Hepatocyte (in vitro differentiated cells): Measurements from ENCODE around the gene ZNF831. TPM values are rescaled to one million over a fixed set of nuclear protein-coding genes. Genes with fewer than 3 reads are reported as not detected.

ENCODE experiments used
- DNase-seq: peaks from one replicate; pipeline ENCODE4 v3.0.0-alpha.2; 2016; ENCODE audit warnings: low spot score
- H2AFZ ChIP-seq: fragments of 200-600 bp; sonication (generic); 2 replicates; pipeline ENCODE4 v1.6.0; 2016; ENCODE audit warnings: antibody characterized with exemption, mild to moderate bottlenecking
- H3K27ac ChIP-seq: fragments of 200-600 bp; sonication (generic); 2 replicates; pipeline ENCODE4 v1.5.1; 2016; ENCODE audit warnings: mild to moderate bottlenecking
- H3K27me3 ChIP-seq: fragments of 200-600 bp; sonication (generic); 2 replicates; pipeline ENCODE4 v1.6.1; 2016
- H3K36me3 ChIP-seq: fragments of 200-600 bp; sonication (generic); replicated peaks from 2 replicates; pipeline ENCODE4 v1.5.1; 2016; ENCODE audit warnings: low read depth; ENCODE audit not compliant: insufficient read depth
- H3K4me1 ChIP-seq: fragments of 200-600 bp; sonication (generic); 2 replicates; pipeline ENCODE4 v1.5.1; 2016; ENCODE audit warnings: mild to moderate bottlenecking, moderate library complexity; ENCODE audit not compliant: insufficient read depth
- H3K4me2 ChIP-seq: fragments of 200-600 bp; sonication (generic); 2 replicates; pipeline ENCODE4 v1.6.0; 2016
- H3K4me3 ChIP-seq: fragments of 200-600 bp; sonication (generic); 2 replicates; pipeline ENCODE4 v1.5.1; 2016; ENCODE audit warnings: mild to moderate bottlenecking
- H3K79me2 ChIP-seq: fragments of 200-600 bp; sonication (generic); 2 replicates; pipeline ENCODE4 v1.6.0; 2017; ENCODE audit warnings: mild to moderate bottlenecking
- H3K9me2 ChIP-seq: fragments of 200-600 bp; sonication (generic); replicated peaks from 2 replicates; pipeline ENCODE4 v1.6.0; 2017; ENCODE audit warnings: mild to moderate bottlenecking; ENCODE audit not compliant: insufficient read depth
- H3K9me3 ChIP-seq: fragments of 200-600 bp; sonication (generic); 2 replicates; pipeline ENCODE4 v1.5.1; 2016; ENCODE audit warnings: low read depth, mild to moderate bottlenecking
- H4K20me1 ChIP-seq: fragments of 200-600 bp; sonication (generic); 2 replicates; pipeline ENCODE4 v1.6.0; 2016; ENCODE audit warnings: mild to moderate bottlenecking; ENCODE audit not compliant: insufficient read depth, poor library complexity, severe bottlenecking
- CTCF ChIP-seq: fragments of 200-600 bp; sonication (generic); IDR thresholded peaks from 2 replicates; pipeline ENCODE4 v1.5.1; 2016; ENCODE audit warnings: antibody characterized with exemption, mild to moderate bottlenecking; ENCODE audit not compliant: poor library complexity
- EZH2 ChIP-seq: fragments of 200-600 bp; sonication (generic); IDR thresholded peaks from 2 replicates; pipeline ENCODE4 v1.6.1; 2016; ENCODE audit warnings: antibody characterized with exemption, mild to moderate bottlenecking, borderline replicate concordance
- EZH2phosphoT487 ChIP-seq: fragments of 200-600 bp; sonication (generic); IDR thresholded peaks from one replicate; pipeline ENCODE4 v1.6.1; 2018; ENCODE audit warnings: antibody characterized with exemption, mild to moderate bottlenecking, low read depth, moderate library complexity; ENCODE audit not compliant: unreplicated experiment, severe bottlenecking
- WGBS: methylation state at CpG from one replicate; pipeline ENCODE4 v1.1.6; 2016; ENCODE audit warnings: low lambda C conversion rate; ENCODE audit errors: missing lambda C conversion rate; 5-methylcytosine and 5-hydroxymethylcytosine counted together
- polyA plus RNA-seq: library from polyadenylated mRNA; unstranded; fragments of >200 nt; fragmentation: Nextera tagmentation; extraction: Ambion mirVana; gene quantifications from 2 replicates; pipeline ENCODE4 v1.2.1, GENCODE V29; 2016
- total RNA-seq: library from RNA; depleted of rRNA; stranded (reverse); fragments of >200 nt; gene quantifications from 2 replicates; pipeline ENCODE4 v1.2.3, GENCODE V29; 2014

The ZNF831 gene
- total and polyA plus RNA-seq, 2 experiments from 2014 or later, result not detected

GRCh38 chr20:59120491-59120890 is 43.1 kb upstream of the ZNF831 start:
- H3K79me2 ChIP-seq, result no peaks in the 10 kb centered on the region
- no peak overlapping the region for H2AFZ ChIP-seq
- no peaks in the 10 kb centered on the region for H3K9me3 ChIP-seq
- H3K4me1 ChIP-seq, result no peaks in the 10 kb centered on the region
- H4K20me1 ChIP-seq, result no peaks in the 10 kb centered on the region
- H3K36me3 ChIP-seq, result no peaks in the 10 kb centered on the region
- no peak overlapping the region for H3K4me3 ChIP-seq
- 82% methylated on average over 7 of the region's 7 CpGs for WGBS
- no peaks in the 10 kb centered on the region for H3K9me2 ChIP-seq
- no peak for TF ChIP-seq CTCF
- no peak for TF ChIP-seq EZH2
- no peak for TF ChIP-seq EZH2phosphoT487
- H3K27ac ChIP-seq, result no peak overlapping the region
- H3K4me2 ChIP-seq, result no peak overlapping the region
- no peak for DNase-seq
- no peaks in the 10 kb centered on the region for H3K27me3 ChIP-seq

- DNase-seq, result no peak
- 99% methylated on average over 5 of the region's 5 CpGs for WGBS
- Histone ChIP-seq H3K79me2 (no peaks in the 10 kb centered on the region), H3K36me3 (no peaks in the 10 kb centered on the region), H3K9me3 (no peaks in the 10 kb centered on the region), H3K9me2 (no peaks in the 10 kb centered on the region), H4K20me1 (no peaks in the 10 kb centered on the region), H2AFZ (no peak overlapping the region), H3K4me3 (no peak overlapping the region), H3K4me2 (no peak overlapping the region), H3K27ac (no peak overlapping the region), H3K4me1 (no peaks in the 10 kb centered on the region), H3K27me3 (no peaks in the 10 kb centered on the region)
- TF ChIP-seq EZH2, result no peak
- TF ChIP-seq CTCF, result no peak
- TF ChIP-seq EZH2phosphoT487, result no peak
Observed at GRCh38 chr20:59120919-59121318, 42.7 kb upstream of the ZNF831 start.

- no peaks in the 10 kb centered on the region for H3K4me1 ChIP-seq
- WGBS, result 66% methylated on average over 8 of the region's 8 CpGs
Observed at GRCh38 chr20:59121714-59122565, 41.7 kb upstream of the ZNF831 start.

More at GRCh38 chr20:59121714-59122565, 41.7 kb upstream of the ZNF831 start:
- TF ChIP-seq CTCF (no peak), EZH2phosphoT487 (no peak), EZH2 (no peak)
- Histone ChIP-seq H3K27ac (no peak overlapping the region), H3K4me3 (no peak overlapping the region), H2AFZ (no peak overlapping the region), H3K9me2 (no peaks in the 10 kb centered on the region), H3K9me3 (no peaks in the 10 kb centered on the region), H3K27me3 (no peaks in the 10 kb centered on the region), H4K20me1 (no peaks in the 10 kb centered on the region), H3K79me2 (no peaks in the 10 kb centered on the region), H3K4me2 (no peak overlapping the region), H3K36me3 (no peaks in the 10 kb centered on the region)
- DNase-seq, result no peak
